H9 (cell line): ENCODE data around the gene CALHM3. TPM values are rescaled to one million over a fixed set of nuclear protein-coding genes. Genes with fewer than 3 reads are reported as not detected.

ENCODE experiments used
- DNase-seq: peaks from one replicate; pipeline ENCODE4 v3.0.0-alpha.2; 2017
- H2AFZ ChIP-seq: one replicate; pipeline ENCODE4 v1.6.1; 2013; ENCODE audit warnings: mild to moderate bottlenecking, low read length, control low read depth, moderate library complexity
- H2AK5ac ChIP-seq: 2 replicates; pipeline ENCODE4 v1.6.1; 2013; ENCODE audit warnings: low read length, control low read depth, mixed read lengths; ENCODE audit not compliant: insufficient read length
- H2BK120ac ChIP-seq: one replicate; pipeline ENCODE4 v1.6.1; 2013; ENCODE audit warnings: low read depth, mild to moderate bottlenecking, low read length, control low read depth, inconsistent platforms; ENCODE audit not compliant: poor library complexity, severe bottlenecking
- H2BK12ac ChIP-seq: 2 replicates; pipeline ENCODE4 v1.6.1; 2013; ENCODE audit warnings: low read length, control low read depth, mixed read lengths, low read depth; ENCODE audit not compliant: insufficient read length
- H2BK15ac ChIP-seq: 2 replicates; pipeline ENCODE4 v1.6.1; 2013; ENCODE audit warnings: low read depth, low read length, control low read depth
- H2BK20ac ChIP-seq: one replicate; pipeline ENCODE4 v1.6.1; 2013; ENCODE audit warnings: low read depth, mild to moderate bottlenecking, low read length, control low read depth, inconsistent platforms; ENCODE audit not compliant: poor library complexity, severe bottlenecking
- H2BK5ac ChIP-seq: 2 replicates; pipeline ENCODE4 v1.6.1; 2013; ENCODE audit warnings: low read length, control low read depth, mixed read lengths; ENCODE audit not compliant: insufficient read length
- H3K14ac ChIP-seq: 2 replicates; pipeline ENCODE4 v1.6.1; 2013; ENCODE audit warnings: low read length, control low read depth; ENCODE audit not compliant: insufficient read depth
- H3K18ac ChIP-seq: 2 replicates; pipeline ENCODE4 v1.6.1; 2013; ENCODE audit warnings: low read depth, mild to moderate bottlenecking, mixed read lengths, low read length, control low read depth; ENCODE audit not compliant: insufficient read length
- H3K23ac ChIP-seq: 2 replicates; pipeline ENCODE4 v1.6.1; 2013; ENCODE audit warnings: low read length, control low read depth, mixed read lengths, low read depth; ENCODE audit not compliant: insufficient read length
- H3K23me2 ChIP-seq: 2 replicates; pipeline ENCODE4 v1.6.1; 2013; ENCODE audit warnings: low read depth, mild to moderate bottlenecking, mixed read lengths, low read length, control low read depth; ENCODE audit not compliant: insufficient read length, poor library complexity, severe bottlenecking
- H3K27ac ChIP-seq: 2 replicates; pipeline ENCODE4 v1.5.1; 2013; ENCODE audit warnings: low read length, control low read depth, mixed read lengths, low read depth; ENCODE audit not compliant: insufficient read length
- H3K27me3 ChIP-seq: 2 replicates; pipeline ENCODE4 v1.6.1; 2013; ENCODE audit warnings: low read length, control low read depth, inconsistent platforms; ENCODE audit not compliant: insufficient read depth
- H3K4ac ChIP-seq: 2 replicates; pipeline ENCODE4 v1.6.1; 2013; ENCODE audit warnings: low read depth, mild to moderate bottlenecking, control low read depth, inconsistent platforms, low read length, moderate library complexity
- H3K4me1 ChIP-seq: 2 replicates; pipeline ENCODE4 v1.6.1; 2013; ENCODE audit warnings: low read length, control low read depth, inconsistent platforms; ENCODE audit not compliant: insufficient read depth
- H3K4me2 ChIP-seq: 2 replicates; pipeline ENCODE4 v1.6.1; 2013; ENCODE audit warnings: low read length, control low read depth, mixed read lengths; ENCODE audit not compliant: insufficient read length, insufficient read depth
- H3K56ac ChIP-seq: 2 replicates; pipeline ENCODE4 v1.6.1; 2013; ENCODE audit warnings: low read depth, mild to moderate bottlenecking, mixed read lengths, low read length, control low read depth; ENCODE audit not compliant: insufficient read length
- H3K79me1 ChIP-seq: 2 replicates; pipeline ENCODE4 v1.6.1; 2013; ENCODE audit warnings: low read depth, mild to moderate bottlenecking, moderate library complexity, low read length, control low read depth, inconsistent platforms; ENCODE audit not compliant: insufficient read depth, poor library complexity, severe bottlenecking
- H3K79me2 ChIP-seq: 2 replicates; pipeline ENCODE4 v1.6.1; 2013; ENCODE audit warnings: low read length, control low read depth, inconsistent platforms; ENCODE audit not compliant: insufficient read depth
- H3K9ac ChIP-seq: 2 replicates; pipeline ENCODE4 v1.6.1; 2013; ENCODE audit warnings: low read length, control low read depth, mixed read lengths; ENCODE audit not compliant: insufficient read length; ENCODE audit errors: extremely low read depth
- H3K9me3 ChIP-seq: one replicate; pipeline ENCODE4 v1.6.1; 2013; ENCODE audit warnings: low read depth, low read length, inconsistent platforms; ENCODE audit not compliant: control insufficient read depth
- H3T11ph ChIP-seq: one replicate; pipeline ENCODE4 v1.6.1; 2013; ENCODE audit warnings: mild to moderate bottlenecking, low read length, control low read depth, inconsistent platforms
- H4K20me1 ChIP-seq: one replicate; pipeline ENCODE4 v1.6.1; 2013; ENCODE audit not compliant: control insufficient read depth, insufficient read length, insufficient read depth
- H4K5ac ChIP-seq: 2 replicates; pipeline ENCODE4 v1.6.1; 2013; ENCODE audit warnings: low read depth, mild to moderate bottlenecking, mixed read lengths, low read length, control low read depth; ENCODE audit not compliant: insufficient read length
- H4K8ac ChIP-seq: replicated peaks from 2 replicates; pipeline ENCODE4 v1.6.1; 2013; ENCODE audit warnings: low read length, control low read depth, mixed read lengths, low read depth; ENCODE audit not compliant: insufficient read length
- H4K91ac ChIP-seq: 2 replicates; pipeline ENCODE4 v1.6.1; 2013; ENCODE audit warnings: low read depth, mild to moderate bottlenecking, moderate library complexity, mixed read lengths, low read length, control low read depth; ENCODE audit not compliant: insufficient read length
- H3K27ac Mint-ChIP-seq, 3 experiments: 2 replicates in 2 of 3; 3 replicates in 1 of 3; pipeline ENCODE4 v1.8.0; 2020 to 2021; ENCODE audit warnings: mixed read lengths in 3 of 3, mild to moderate bottlenecking in 1 of 3, moderate library complexity in 1 of 3
- H3K27me3 Mint-ChIP-seq: 2 replicates; pipeline ENCODE4 v1.8.0; 2021; ENCODE audit warnings: low read depth, mild to moderate bottlenecking, moderate library complexity, mixed read lengths
- H3K36me3 Mint-ChIP-seq, 3 experiments: 2 replicates in 2 of 3; 3 replicates in 1 of 3; pipeline ENCODE4 v1.8.0; 2020 to 2021; ENCODE audit warnings: low read depth in 3 of 3, mixed read lengths in 3 of 3; ENCODE audit not compliant: insufficient read depth in 1 of 3
- H3K4me1 Mint-ChIP-seq, 2 experiments: 2 replicates each; pipeline ENCODE4 v1.8.0; 2020; ENCODE audit warnings: mixed read lengths in 2 of 2
- H3K4me3 Mint-ChIP-seq, 2 experiments: 2 replicates in 1 of 2; 3 replicates in 1 of 2; pipeline ENCODE4 v1.8.0; 2020 to 2021; ENCODE audit warnings: mild to moderate bottlenecking in 2 of 2, mixed read lengths in 2 of 2, moderate library complexity in 1 of 2
- H3K9me3 Mint-ChIP-seq, 2 experiments: 2 replicates in 1 of 2; 3 replicates in 1 of 2; pipeline ENCODE4 v1.8.0; 2020; ENCODE audit warnings: mild to moderate bottlenecking in 2 of 2, mixed read lengths in 2 of 2, moderate library complexity in 1 of 2
- CTCF ChIP-seq: fragments of 200-600 bp; sonication (generic); conservative IDR thresholded peaks from 3 replicates; pipeline ENCODE4 v1.8.0; 2021; ENCODE audit warnings: antibody characterized with exemption, mild to moderate bottlenecking
- WGBS: extraction: QIAGEN DNeasy Blood & Tissue Kit; methylation state at CpG from one replicate; pipeline ENCODE4 v1.1.7; 2013; ENCODE audit warnings: missing lambda C conversion rate, low lambda C conversion rate, mixed read lengths; ENCODE audit not compliant: insufficient read length; ENCODE audit errors: extremely low coverage; 5-methylcytosine and 5-hydroxymethylcytosine counted together
- total RNA-seq: library from RNA; stranded (reverse); gene quantifications from 2 replicates; pipeline ENCODE4 v1.2.1, GENCODE V29; 2021

CALHM3 gene
- total RNA-seq, 1 experiment from 2014 or later = not detected

- no peak overlapping the region for H3K27ac ChIP-seq
- no peak overlapping the region for H3K23ac ChIP-seq
- no peak overlapping the region for H2AK5ac ChIP-seq
- no peak overlapping the region for H3K14ac ChIP-seq
- H4K20me1 ChIP-seq = no peaks in the 10 kb centered on the region
- H2BK15ac ChIP-seq = no peak overlapping the region
- no peaks in the 10 kb centered on the region; the same call in 1 of the 2 replicates for H3K4me1 ChIP-seq
- peaks cover 23 to 37% of the 10 kb centered on the region in 2 experiments for H3K4me1 Mint-ChIP-seq
- H3K36me3 Mint-ChIP-seq = no peaks in the 10 kb centered on the region
- no peak overlapping the region for H2AFZ ChIP-seq
- no peaks in the 10 kb centered on the region for H3K79me1 ChIP-seq
- no peak overlapping the region for H4K8ac ChIP-seq
- DNase-seq = no peak
- H3K18ac ChIP-seq = no peak overlapping the region
- H3K9me3 ChIP-seq = no peaks in the 10 kb centered on the region
- no peak overlapping the region for H3K4ac ChIP-seq
- H4K5ac ChIP-seq = no peak overlapping the region
- no peaks in the 10 kb centered on the region for H3K79me2 ChIP-seq
- H3K23me2 ChIP-seq = no peaks in the 10 kb centered on the region
- TF ChIP-seq CTCF = no peak
- H4K91ac ChIP-seq = no peak overlapping the region
- no peak overlapping the region for H2BK120ac ChIP-seq
- no peak overlapping the region for H3K56ac ChIP-seq
- no peak overlapping the region for H2BK20ac ChIP-seq
- no peak overlapping the region for H2BK12ac ChIP-seq
- no peak overlapping the region for H3K9ac ChIP-seq
- H3T11ph ChIP-seq = no peak overlapping the region
- no peak overlapping the region for H2BK5ac ChIP-seq
- H3K27me3 Mint-ChIP-seq = peaks cover 4% of the 10 kb centered on the region
- H3K27me3 ChIP-seq = no peaks in the 10 kb centered on the region
- H3K4me2 ChIP-seq = no peak overlapping the region
- WGBS = 100% methylated on average over 3 of the region's 3 CpGs
- no peak overlapping the region for H3K27ac Mint-ChIP-seq
- H3K9me3 Mint-ChIP-seq = no peaks in the 10 kb centered on the region
- no peak overlapping the region for H3K4me3 Mint-ChIP-seq
These were observed 5.0 kb downstream of the CALHM3 start for GRCh38 chr10:103474077-103474476.
